GM21390 (cell line): Measurements from ENCODE around the gene KRT40.

ENCODE experiments used
- ATAC-seq: cut with Tn5 transposase; IDR thresholded peaks from one replicate; pipeline ENCODE4 v1.9.1; 2021; ENCODE audit not compliant: unreplicated experiment

KRT40 gene

GRCh38 chr17:40997361-40997760 is 13.2 kb upstream of the KRT40 start:
- ATAC-seq = no peak

- no peak for ATAC-seq
Observed at GRCh38 chr17:40996829-40997228, 12.7 kb upstream of the KRT40 start.

GRCh38 chr17:40995116-40995515 is 11.0 kb upstream of the KRT40 start:
- no peak for ATAC-seq

- no peak for ATAC-seq
Observed at GRCh38 chr17:40993839-40994238, 9.7 kb upstream of the KRT40 start, which contains the start of gene KRTAP3-3. Gene KRTAP3-3, minus strand, starts transcription at chr17:40994164. Its CDS starts 67 bp downstream, at chr17:40994097.

- no peak for ATAC-seq
Observed at GRCh38 chr17:40993084-40993483, 9.0 kb upstream of the KRT40 start.

- no peak for ATAC-seq
Observed at GRCh38 chr17:40992666-40993065, 8.5 kb upstream of the KRT40 start.

GRCh38 chr17:40986920-40987319 is 2.8 kb upstream of the KRT40 start:
- ATAC-seq = no peak

GRCh38 chr17:40981115-40981514 is 3.0 kb downstream of the KRT40 start:
- no peak for ATAC-seq

- ATAC-seq = no peak
Observed at GRCh38 chr17:40980596-40980995, 3.5 kb downstream of the KRT40 start.

- no peak for ATAC-seq
Observed at GRCh38 chr17:40980117-40980516, 4.0 kb downstream of the KRT40 start.

GRCh38 chr17:40978575-40979151 is 5.5 kb downstream of the KRT40 start:
- ATAC-seq = no peak

GRCh38 chr17:40975516-40975915 is 8.6 kb downstream of the KRT40 start:
- no peak for ATAC-seq

- no peak for ATAC-seq
Observed at GRCh38 chr17:40974366-40974765, 9.8 kb downstream of the KRT40 start.

GRCh38 chr17:40967582-40967981 is 16.5 kb downstream of the KRT40 start:
- ATAC-seq = no peak

- no peak for ATAC-seq
Observed at GRCh38 chr17:40966848-40967247, 17.3 kb downstream of the KRT40 start, which contains the start of gene KRT39. Gene KRT39, minus strand, starts transcription at chr17:40966948. Its CDS starts 92 bp downstream, at chr17:40966856.

- ATAC-seq = no peak
Observed at GRCh38 chr17:40963838-40964237, 20.3 kb downstream of the KRT40 start.

- no peak for ATAC-seq
Observed at GRCh38 chr17:40962059-40962561, 22.0 kb downstream of the KRT40 start.

GRCh38 chr17:40961591-40961990 is 22.5 kb downstream of the KRT40 start:
- ATAC-seq = no peak

GRCh38 chr17:40960144-40960543 is 24.0 kb downstream of the KRT40 start:
- ATAC-seq = no peak

GRCh38 chr17:40958086-40958953 is 25.8 kb downstream of the KRT40 start:
- no peak for ATAC-seq

- no peak for ATAC-seq
Observed at GRCh38 chr17:40956401-40957254, 27.5 kb downstream of the KRT40 start.
